ENCODE data around the gene LUM.

DNA sequence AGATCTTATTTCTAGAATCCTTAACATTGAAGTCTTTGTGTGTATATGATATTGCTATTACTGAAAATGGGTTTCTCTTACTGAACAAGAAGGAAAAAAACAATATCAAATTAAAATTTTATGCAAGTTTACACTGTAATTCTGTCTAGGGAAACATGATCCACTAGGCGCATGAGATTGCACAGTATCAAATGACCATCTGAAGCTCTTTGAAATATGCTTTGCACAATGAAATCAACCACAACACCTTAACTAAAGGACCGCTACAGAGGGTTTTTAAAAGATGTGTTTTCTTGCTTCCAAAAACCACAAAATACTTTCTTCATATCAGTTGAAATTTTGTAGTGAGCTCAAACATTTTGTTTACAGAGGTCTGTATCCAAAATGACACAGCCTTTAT, 38.4 kb downstream of the LUM start:
- TF ChIP-seq, protein P1, sequence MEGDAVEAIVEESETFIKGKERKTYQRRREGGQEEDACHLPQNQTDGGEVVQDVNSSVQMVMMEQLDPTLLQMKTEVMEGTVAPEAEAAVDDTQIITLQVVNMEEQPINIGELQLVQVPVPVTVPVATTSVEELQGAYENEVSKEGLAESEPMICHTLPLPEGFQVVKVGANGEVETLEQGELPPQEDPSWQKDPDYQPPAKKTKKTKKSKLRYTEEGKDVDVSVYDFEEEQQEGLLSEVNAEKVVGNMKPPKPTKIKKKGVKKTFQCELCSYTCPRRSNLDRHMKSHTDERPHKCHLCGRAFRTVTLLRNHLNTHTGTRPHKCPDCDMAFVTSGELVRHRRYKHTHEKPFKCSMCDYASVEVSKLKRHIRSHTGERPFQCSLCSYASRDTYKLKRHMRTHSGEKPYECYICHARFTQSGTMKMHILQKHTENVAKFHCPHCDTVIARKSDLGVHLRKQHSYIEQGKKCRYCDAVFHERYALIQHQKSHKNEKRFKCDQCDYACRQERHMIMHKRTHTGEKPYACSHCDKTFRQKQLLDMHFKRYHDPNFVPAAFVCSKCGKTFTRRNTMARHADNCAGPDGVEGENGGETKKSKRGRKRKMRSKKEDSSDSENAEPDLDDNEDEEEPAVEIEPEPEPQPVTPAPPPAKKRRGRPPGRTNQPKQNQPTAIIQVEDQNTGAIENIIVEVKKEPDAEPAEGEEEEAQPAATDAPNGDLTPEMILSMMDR (IDR thresholded peaks at IDR 0.05; ENCODE audit: insufficient read depth, low read depth, low read length) = no peak
- TF ChIP-seq EZH2 (IDR thresholded peaks at IDR 0.05; ENCODE audit: insufficient read depth, low read length) = no peak
